Esophagus muscularis mucosa (tissue), 4 donors: ENCODE results near the gene CLIP4. TPM values are rescaled to one million over a fixed set of nuclear protein-coding genes. Genes with fewer than 3 reads are reported as not detected.

Experiments used
- DNase-seq: peaks from one replicate; pipeline ENCODE4 v3.0.0-alpha.2; 2017; ENCODE audit errors: extremely low spot score
- H3K27ac ChIP-seq, 4 donors: fragments of 200-600 bp; sonication (generic); replicated peaks in 1 of 4; 1 replicate in 3 of 4; 2 replicates in 1 of 4; pipeline ENCODE4 v1.5.1; 2016 to 2019; ENCODE audit warnings: mild to moderate bottlenecking in 1 of 4
- H3K27me3 ChIP-seq, 4 donors: fragments of 200-600 bp; sonication (generic); one replicate each; pipeline versions ENCODE4 v1.5.1 to v1.6.0; 2016 to 2019
- H3K36me3 ChIP-seq, 4 donors: fragments of 200-600 bp; sonication (generic); one replicate each; pipeline ENCODE4 v1.5.1; 2016 to 2019
- H3K4me1 ChIP-seq, 4 donors: fragments of 200-600 bp; sonication (generic); one replicate each; pipeline ENCODE4 v1.5.1; 2016 to 2019
- H3K4me3 ChIP-seq, 4 donors: fragments of 200-600 bp; sonication (generic); 1 replicate in 2 of 4; 2 replicates in 2 of 4; pipeline ENCODE4 v1.5.1; 2016 to 2019; ENCODE audit warnings: mild to moderate bottlenecking in 4 of 4, moderate library complexity in 1 of 4
- H3K9me3 ChIP-seq, 4 donors: fragments of 200-600 bp; sonication (generic); 1 replicate in 3 of 4; 2 replicates in 1 of 4; pipeline ENCODE4 v1.5.1; 2016 to 2019
- EP300 ChIP-seq: sonication (generic); formaldehyde crosslinking; IDR thresholded peaks from one replicate; pipeline ENCODE4 v1.6.1; 2017; ENCODE audit warnings: antibody characterized with exemption
- POLR2A ChIP-seq: fragments of 450-650 bp; IDR thresholded peaks from one replicate; pipeline ENCODE4 v1.6.1; 2017; ENCODE audit warnings: antibody characterized with exemption, moderate library complexity, mild to moderate bottlenecking, low read depth
- POLR2AphosphoS5 ChIP-seq, 2 donors: sonication (generic); formaldehyde crosslinking; IDR thresholded peaks; one replicate each; pipeline ENCODE4 v1.6.1; 2017; ENCODE audit warnings: antibody characterized with exemption in 2 of 2
- WGBS: methylation state at CpG from one replicate; pipeline ENCODE4 v1.1.5; 2018; 5-methylcytosine and 5-hydroxymethylcytosine counted together
- intact Hi-C: fragments of 100-400 bp; cut with DNase I; formaldehyde crosslinking; loops from one replicate; pipeline ENCODE4 v1.15.1; 2023
- total RNA-seq, 4 donors: library from RNA; depleted of rRNA; stranded (reverse); fragments of >200 nt; gene quantifications; one replicate each; pipeline versions ENCODE4 v1.1.0 to v1.2.1, GENCODE V29; 2016
- TF ChIP-seq, protein P1 (sequence below), 3 experiments: fragments of 200-600 bp in 2 of 3; fragments of 450-650 bp in 1 of 3; sonication (generic) in 2 of 3; IDR thresholded peaks; one replicate each; pipeline ENCODE4 v1.5.1; 2017 to 2019; ENCODE audit warnings: antibody characterized with exemption in 3 of 3, mild to moderate bottlenecking in 2 of 3, moderate library complexity in 1 of 3

The CLIP4 gene
- total RNA-seq, 4 donors from 2014 or later, result 58.5 to 83.1 (median 66.8) TPM

DNA sequence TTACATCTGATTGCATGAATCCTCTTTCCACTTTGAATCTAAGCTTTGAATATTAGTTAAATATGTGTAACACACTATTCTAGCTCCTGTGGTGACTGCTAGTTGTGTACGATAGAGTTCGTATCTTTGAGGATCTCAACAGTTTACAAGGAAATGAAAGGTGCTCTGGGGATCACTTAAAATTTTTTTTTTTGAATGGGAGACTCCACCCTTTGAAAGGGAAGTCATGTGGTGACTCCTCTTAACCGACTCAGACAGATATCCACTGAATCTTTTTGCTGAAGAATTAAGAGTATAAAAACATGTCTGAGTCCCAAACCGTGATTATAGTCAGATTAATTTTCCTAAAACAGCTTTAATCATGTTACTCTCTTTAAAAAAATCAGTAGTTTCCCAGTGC, 4.0 kb downstream of the CLIP4 start:
- DNase-seq, result no peak
- 48% methylated on average over 4 of the region's 4 CpGs for WGBS
- Histone ChIP-seq H3K4me1 (peaks cover 24 to 64% (median 40%) of the 10 kb centered on the region in 4 donors), H3K9me3 (peaks cover 0 to 6% (median 2%) of the 10 kb centered on the region in 4 donors), H3K27ac (no peak overlapping the region), H3K4me3 (no peak overlapping the region), H3K36me3 (peaks cover 0 to 11% (median 7%) of the 10 kb centered on the region in 4 donors), H3K27me3 (no peaks in the 10 kb centered on the region)
- intact Hi-C loops, result no loop called here
- TF ChIP-seq EP300 (no peak), POLR2A (no peak), POLR2AphosphoS5 (IDR thresholded peaks at IDR 0.05) (no peak)
- TF ChIP-seq, protein P1, sequence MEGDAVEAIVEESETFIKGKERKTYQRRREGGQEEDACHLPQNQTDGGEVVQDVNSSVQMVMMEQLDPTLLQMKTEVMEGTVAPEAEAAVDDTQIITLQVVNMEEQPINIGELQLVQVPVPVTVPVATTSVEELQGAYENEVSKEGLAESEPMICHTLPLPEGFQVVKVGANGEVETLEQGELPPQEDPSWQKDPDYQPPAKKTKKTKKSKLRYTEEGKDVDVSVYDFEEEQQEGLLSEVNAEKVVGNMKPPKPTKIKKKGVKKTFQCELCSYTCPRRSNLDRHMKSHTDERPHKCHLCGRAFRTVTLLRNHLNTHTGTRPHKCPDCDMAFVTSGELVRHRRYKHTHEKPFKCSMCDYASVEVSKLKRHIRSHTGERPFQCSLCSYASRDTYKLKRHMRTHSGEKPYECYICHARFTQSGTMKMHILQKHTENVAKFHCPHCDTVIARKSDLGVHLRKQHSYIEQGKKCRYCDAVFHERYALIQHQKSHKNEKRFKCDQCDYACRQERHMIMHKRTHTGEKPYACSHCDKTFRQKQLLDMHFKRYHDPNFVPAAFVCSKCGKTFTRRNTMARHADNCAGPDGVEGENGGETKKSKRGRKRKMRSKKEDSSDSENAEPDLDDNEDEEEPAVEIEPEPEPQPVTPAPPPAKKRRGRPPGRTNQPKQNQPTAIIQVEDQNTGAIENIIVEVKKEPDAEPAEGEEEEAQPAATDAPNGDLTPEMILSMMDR (IDR thresholded peaks at IDR 0.05), result no peak

DNA sequence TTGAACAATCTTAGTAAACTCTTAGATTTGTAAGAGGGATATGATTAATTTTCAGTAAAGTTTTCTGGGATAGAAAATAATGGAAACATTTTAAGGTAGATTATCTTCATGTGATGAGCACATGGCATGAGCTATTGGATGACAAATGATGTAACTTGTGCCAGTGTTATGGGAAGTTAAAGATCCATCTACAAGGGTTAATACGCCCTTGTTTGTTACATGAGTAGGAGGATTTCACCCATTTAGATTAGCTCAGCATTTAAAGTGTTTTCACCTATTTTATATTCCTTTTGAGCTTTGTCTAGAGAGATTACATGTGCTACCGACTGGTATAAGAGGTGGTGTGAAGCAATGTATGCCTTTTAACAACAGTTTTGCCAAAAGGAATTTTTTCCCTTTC, 5.6 kb downstream of the CLIP4 start:
- H3K36me3 ChIP-seq, result peaks cover 0 to 25% (median 10%) of the 10 kb centered on the region in 4 donors
- H3K9me3 ChIP-seq, result peaks cover 0 to 10% (median 4%) of the 10 kb centered on the region in 4 donors
- no peak overlapping the region for H3K4me3 ChIP-seq
- 94% methylated on average over 2 of the region's 2 CpGs for WGBS
- H3K27me3 ChIP-seq, result no peaks in the 10 kb centered on the region
- intact Hi-C loops, result no loop called here
- H3K4me1 ChIP-seq, result peaks cover 16 to 60% (median 31%) of the 10 kb centered on the region in 4 donors
- TF ChIP-seq, protein P1 (IDR thresholded peaks at IDR 0.05), result no peak
- TF ChIP-seq EP300 (no peak), POLR2AphosphoS5 (IDR thresholded peaks at IDR 0.05) (no peak), POLR2A (no peak)
- H3K27ac ChIP-seq, result no peak overlapping the region
- DNase-seq, result no peak

DNA sequence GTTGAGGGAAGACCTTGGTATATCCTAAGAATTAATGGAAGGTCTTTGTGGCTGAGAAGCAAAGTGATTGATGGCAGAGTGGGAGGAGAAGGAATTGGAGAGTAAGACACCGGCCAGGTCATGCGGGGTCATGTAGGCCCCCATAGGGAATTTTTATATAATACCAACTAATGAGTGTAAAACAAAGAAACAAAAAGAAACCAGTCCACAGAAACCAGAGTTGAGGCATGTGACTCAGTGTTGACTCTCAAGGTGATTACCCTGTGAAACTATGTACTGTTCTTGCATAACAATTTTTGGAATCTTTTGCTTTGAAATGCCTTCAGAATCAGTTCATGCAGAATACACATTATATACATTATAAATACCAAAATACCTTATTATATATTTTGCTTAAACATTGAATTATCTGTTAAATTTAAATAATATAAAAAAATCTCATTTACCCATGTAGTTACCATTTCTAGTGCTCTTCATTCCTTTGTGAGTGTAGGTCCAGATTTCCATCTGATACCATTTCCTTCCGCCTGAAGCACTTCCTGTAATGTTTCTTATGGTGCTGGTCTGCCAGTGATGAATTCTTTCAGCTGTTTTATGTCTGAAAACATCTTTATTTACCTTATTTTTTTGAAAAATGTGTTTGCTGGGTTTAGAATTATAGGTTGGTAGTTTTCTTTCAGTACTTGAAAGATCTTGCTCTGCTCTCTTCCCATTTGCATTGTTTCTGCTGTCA, 8.6 kb downstream of the CLIP4 start:
- H3K9me3 ChIP-seq, result peaks cover 0 to 10% (median 4%) of the 10 kb centered on the region in 4 donors
- no peak overlapping the region for H3K4me3 ChIP-seq
- DNase-seq, result no peak
- no peak overlapping the region for H3K27ac ChIP-seq
- WGBS, result 87% methylated on average over 3 of the region's 3 CpGs
- H3K27me3 ChIP-seq, result no peaks in the 10 kb centered on the region
- peaks cover 0 to 27% (median 10%) of the 10 kb centered on the region in 4 donors for H3K36me3 ChIP-seq
- TF ChIP-seq POLR2A (no peak), EP300 (no peak), POLR2AphosphoS5 (IDR thresholded peaks at IDR 0.05) (no peak)
- TF ChIP-seq, protein P1 (IDR thresholded peaks at IDR 0.05), result no peak
- H3K4me1 ChIP-seq, result peaks cover 9 to 63% (median 27%) of the 10 kb centered on the region in 4 donors
- intact Hi-C loops, result no loop called here

DNA sequence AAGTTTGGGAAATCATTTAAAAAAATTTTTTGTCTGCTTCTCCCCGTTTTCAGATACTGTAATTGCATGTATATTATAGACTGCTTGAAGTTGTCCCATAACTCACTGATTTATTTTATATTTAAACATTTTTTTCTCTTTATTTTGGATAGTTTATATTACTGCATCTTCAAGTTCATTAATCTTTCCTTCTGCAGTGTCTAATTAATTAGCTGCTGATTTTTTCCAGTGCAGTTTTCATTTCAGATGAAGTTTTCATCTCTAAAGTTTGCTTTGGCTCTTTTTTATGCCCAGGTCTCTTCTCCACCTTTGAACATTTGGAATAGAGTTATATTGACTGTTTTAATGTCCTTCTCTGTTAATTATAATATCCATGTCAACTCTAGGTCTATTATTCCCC, 9.3 kb downstream of the CLIP4 start:
- no peak for DNase-seq
- Histone ChIP-seq H3K27me3 (no peaks in the 10 kb centered on the region), H3K36me3 (peaks cover 0 to 27% (median 10%) of the 10 kb centered on the region in 4 donors), H3K4me3 (no peak overlapping the region), H3K4me1 (peaks cover 8 to 63% (median 30%) of the 10 kb centered on the region in 4 donors), H3K27ac (no peak overlapping the region), H3K9me3 (peaks cover 0 to 10% (median 4%) of the 10 kb centered on the region in 4 donors)
- 96% methylated on average over 1 of the region's 1 CpG for WGBS
- TF ChIP-seq, protein P1 (IDR thresholded peaks at IDR 0.05), result no peak
- TF ChIP-seq EP300, result no peak
- TF ChIP-seq POLR2AphosphoS5 (IDR thresholded peaks at IDR 0.05), result no peak
- TF ChIP-seq POLR2A, result no peak
- intact Hi-C loops, result no loop called here
